GM19372 (cell line): ENCODE measurements around the gene PTPRM.

Source experiments
- ATAC-seq: cut with Tn5 transposase; IDR thresholded peaks from one replicate; pipeline ENCODE4 v1.9.1; 2021; ENCODE audit warnings: mild to moderate bottlenecking, low read depth, moderate library complexity; ENCODE audit not compliant: unreplicated experiment

The PTPRM gene

DNA sequence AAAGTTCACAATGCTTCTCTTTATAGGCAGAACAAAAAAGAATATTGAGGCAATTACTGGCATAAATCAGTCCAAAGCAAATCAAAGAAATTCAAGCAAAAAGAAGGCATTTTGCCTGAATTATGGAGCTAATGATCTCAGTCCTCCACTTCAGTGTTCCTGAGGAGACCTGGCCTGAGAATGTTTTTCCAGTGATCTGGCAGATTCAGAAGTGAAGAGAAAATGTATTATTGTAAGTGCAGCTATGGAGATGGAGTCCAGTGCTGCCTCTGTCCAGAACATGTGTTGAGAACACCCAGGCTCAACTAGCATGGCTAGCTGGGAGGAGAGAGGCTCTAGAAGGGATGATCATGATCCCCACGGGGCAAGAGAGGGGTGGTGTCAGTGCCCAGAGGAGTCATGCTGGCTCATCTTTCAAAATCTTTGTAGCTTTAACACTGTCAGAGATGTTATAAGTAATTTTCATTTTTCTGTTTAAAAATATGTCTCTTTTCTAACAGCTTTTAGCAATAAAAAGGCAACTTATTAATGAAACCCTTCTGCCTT is 675.1 kb downstream of the PTPRM start:
- ATAC-seq = no peak

DNA sequence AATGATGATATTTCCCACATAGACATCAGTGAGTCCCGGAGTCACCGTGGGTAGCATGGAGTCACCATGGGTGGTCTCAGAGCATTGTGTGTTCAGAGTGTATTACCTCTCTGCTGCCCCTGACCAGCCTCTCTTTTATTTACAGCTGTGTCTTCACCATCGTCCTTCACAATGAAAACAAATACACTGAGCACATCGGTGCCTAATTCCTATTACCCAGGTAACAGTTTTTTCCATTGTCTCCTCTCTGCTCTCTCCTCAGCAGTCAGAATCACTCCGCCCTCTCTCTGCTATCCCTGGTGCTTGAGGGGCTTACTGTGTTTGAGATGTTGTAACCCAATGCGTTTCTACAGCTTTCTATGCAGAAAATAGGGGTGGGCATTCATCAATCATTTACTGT is 680.6 kb downstream of the PTPRM start:
- ATAC-seq = no peak

DNA sequence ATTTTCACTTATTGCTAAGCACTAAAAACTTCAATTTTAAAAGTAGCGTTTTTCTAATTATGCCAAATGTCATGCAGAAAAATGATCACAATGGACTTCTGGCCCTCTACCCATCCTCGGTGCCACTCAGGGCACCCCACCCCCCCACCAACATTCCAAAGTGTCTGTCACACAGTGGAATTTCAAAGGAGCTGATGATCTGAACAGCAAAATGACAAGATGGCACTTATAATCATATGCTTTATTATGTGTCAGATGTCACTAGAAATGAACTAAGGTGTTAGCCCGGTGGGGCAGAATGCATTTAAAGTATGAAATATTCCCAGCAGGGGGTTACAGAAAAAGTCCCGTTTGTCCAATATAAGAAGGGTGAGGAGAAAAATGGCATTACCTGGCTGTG is 681.5 kb downstream of the PTPRM start:
- ATAC-seq = no peak

DNA sequence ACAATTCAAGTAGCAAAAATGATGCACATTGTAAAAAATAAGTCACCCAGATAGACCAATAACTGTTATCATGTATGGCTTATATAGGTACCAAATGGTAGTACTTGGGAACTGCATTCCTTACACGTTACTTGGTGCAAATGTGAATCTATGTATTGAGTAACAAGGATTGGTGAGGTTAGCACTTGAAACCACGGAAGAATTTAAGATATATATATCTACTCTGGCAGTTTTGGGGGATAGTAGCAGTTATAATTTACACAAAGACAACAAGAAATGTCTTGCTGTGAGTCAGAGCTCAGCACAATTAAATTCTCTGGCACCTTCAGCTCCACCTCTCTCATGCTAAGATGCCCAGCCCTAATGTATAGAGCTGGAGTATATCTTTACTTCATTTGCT is 682.7 kb downstream of the PTPRM start:
- ATAC-seq = no peak

DNA sequence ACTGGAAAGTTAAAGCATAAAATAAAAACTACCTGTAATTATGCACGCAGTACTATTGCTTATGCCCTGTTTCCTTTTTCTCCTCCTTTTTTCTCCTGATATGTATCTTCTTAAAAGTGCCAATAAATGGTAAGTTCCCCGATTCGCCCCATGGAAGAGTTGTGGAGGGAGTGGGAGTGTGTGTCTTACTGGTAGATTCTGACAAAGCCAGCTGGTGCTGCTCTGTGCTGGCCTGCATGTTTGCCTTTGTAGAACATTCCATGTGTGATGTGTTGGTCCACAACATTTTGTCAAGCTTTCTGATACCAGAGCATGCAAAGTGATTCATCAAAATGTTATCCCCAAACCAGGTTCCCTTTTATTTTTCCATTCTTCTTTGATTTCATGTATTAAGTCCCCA is 685.3 kb downstream of the PTPRM start:
- ATAC-seq = no peak

DNA sequence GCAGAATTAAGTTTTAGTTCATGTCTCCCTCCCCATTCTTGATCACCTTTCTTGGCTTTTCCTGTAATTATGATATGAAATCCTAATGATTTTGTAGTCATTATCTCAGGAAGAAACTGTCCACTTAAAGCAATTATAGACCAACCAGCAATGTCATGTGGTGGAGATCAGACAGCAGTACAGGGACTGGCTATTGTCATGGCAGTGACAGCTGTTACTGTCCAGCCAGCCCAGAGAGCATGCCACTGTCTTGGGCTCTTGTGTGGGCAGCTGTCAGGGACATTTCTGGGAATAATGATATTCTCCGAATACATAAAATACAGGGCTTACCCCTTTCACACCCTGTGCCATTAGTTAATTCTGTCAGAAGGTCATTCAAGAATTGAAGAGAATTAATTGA is 686.8 kb downstream of the PTPRM start:
- ATAC-seq = no peak

DNA sequence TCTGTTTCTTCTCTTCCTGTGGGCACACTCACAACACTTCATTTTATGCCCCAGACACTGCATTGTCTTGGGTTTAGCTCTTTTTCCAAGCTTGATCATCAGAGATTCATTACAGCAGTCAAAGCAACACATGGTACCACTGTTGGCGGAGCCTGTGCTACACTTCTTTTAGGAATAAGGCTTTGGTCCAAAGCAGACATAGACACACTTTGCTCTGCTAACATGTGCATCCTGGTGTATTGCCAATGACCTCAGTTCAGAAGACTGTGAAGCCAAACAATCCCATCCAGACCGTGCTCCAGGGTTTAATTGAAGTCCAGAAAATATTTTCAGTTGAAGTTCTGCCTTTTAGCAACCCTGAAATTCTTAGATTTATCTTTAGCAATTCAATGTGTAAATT is 687.5 kb downstream of the PTPRM start:
- no peak for ATAC-seq

DNA sequence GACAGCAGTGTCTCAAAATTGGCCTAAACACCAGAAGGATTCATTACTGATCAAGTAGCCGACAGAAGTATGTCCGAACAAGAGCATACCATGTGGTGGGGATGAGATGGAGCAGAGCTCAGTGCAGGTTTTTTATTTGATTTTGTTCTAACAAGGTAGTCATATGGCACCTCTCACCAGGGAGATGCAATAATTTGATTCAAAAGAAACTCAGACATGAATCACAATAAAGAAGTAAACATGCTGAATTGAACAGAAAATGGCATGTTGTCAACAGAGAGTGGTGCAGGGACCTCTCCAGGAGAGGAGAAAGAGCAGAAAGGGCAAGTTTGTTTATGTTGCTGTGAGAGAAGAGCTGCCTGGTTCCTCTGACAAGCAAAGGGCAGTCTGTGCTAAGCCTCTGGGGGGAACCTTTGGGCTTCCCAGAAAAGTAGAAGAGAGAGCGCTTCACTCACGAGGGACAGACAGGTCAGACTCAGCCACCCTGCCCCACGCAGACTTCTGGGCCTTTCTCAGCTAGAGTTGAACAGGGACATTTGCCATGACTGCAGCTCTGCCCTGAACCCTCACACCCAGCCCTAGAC is 690.8 kb downstream of the PTPRM start:
- ATAC-seq = no peak

DNA sequence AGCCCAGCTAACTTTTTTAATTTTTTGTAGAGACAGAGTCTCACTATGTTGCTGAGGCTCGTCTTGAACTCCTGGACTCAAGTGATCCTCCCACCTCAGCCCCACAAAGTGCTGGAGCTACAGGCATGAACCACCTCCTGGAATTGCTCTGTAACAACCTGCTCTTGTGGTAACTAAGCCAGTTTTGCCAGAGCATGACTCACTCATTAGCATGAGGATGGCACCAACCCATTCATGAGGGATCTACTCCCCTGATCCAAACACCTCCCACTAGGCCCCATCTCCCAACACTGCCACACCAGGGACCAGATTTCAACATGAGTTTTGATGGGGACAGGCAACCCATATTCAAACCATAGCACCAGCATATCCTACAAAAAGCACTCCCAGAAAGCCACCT is 693.2 kb downstream of the PTPRM start:
- ATAC-seq = no peak

DNA sequence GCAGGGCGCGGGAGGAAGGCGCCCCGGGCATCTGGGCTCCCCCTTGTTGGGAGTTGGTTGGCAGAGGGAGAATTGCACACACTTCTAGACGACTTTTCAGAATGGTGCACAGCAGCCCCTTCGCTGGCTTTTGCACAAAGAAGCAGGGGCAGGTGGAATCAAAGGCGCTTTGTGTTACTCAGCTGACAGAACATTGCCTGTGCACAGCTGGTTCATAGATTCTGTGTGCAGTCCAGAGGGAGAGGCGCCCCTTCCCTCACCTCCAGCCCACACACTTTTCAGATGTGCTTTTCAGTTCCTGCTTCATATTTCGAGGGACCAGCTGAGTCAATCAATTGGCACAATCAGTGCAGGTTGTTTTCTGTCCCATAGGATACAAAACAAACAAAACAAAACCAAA is 693.7 kb downstream of the PTPRM start:
- no peak for ATAC-seq

DNA sequence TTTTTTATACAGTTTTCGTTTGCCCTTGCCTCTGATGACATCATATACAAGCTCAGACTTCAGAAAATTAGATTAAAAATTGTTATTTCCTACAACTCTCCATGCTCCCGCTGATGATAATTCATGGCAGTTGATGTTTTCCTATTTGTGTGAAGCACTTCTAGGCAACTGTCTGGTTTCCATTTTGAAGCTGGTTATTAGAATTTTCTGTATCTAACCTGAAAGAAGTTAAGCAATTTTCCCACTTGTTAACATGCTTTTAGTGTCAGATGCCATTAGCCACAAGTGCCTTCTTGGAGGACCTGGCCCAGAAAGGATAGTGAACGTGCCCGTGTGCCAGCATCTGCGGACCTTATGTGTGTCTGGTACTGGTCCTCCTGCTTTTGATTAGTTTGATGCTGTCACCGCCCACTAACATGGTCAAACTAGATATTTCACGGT is 694.6 kb downstream of the PTPRM start:
- ATAC-seq = no peak

DNA sequence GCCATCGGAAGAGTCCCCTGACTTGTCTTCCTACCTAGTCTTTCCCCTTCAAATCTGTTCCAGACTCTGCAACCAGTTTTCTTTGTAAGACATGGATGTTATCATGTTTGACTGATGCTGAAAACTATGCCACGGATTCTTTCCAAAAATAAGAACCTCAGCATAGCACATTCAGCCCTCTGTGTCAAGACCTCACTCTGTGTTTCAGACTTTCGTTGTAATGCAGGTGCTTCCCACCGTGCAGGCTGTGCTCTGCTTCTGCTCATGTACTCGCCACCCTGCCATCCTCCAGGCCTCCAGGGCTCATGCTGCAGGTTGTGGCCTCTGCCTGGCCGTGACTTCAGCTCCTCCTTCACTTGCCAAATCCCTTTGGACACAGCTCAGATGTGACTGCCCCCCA is 695.1 kb downstream of the PTPRM start:
- ATAC-seq = no peak

DNA sequence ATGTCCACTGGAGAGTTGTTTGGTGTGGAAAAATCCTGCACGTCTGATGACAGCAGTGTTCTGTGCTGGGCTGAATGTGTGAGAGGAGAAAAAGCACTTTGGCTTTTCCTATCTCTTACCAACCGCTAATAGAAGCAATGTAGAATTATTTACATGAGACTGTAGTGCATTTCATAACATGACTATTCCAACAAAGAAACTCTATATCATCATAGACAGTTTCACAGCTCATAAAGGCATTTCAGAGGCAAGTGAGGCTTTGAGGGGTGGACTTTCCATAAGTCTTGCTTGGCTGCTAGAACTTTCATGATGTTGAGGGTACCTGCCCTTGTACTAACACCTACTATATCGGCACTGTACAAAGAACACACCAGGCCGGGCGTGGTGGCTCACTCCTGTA is 697.0 kb downstream of the PTPRM start:
- ATAC-seq = no peak

DNA sequence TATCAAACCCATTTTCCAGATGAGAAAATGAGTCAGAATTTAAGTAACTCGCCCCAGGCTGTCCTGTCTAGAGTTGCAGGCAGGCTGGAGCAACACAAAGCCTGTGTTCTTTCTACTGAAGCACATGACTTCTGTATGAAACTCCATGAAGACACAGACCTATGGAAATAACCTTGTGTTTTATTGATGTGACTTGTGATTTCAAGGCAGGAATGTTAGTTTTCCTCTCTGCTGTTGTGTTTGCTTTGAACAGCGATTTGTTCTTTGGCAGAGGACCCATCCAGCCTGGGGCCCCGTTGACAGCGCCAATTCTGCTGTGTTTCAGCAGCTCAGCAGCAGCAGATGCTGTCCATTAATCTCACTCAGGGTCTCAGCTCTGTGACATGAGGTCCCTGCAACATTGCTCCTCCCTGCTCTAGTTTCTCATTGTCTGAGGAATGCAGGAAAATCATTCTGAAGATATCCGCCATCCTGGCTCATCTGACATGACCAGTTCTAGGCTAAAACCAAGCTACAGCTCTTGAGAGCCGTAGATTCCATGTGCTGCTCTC is 697.8 kb downstream of the PTPRM start:
- no peak for ATAC-seq

DNA sequence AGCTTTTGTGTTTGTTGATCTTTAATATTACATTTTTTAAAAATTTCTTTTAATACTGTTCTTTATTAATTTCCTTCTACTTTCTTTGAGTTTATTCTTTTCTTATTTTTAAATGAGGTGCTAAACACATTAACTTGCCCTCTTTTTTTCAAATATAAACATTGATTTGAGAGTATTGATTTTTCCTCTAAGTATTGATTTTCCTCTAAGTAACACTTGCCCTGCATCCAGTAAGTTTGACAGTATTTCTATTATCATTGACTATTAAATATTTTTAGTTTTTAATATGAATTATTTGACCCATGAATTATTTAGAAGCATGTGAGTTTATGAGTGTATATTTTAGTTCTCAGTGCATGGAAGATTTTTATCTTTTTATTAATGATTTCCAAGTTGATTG is 705.1 kb downstream of the PTPRM start:
- no peak for ATAC-seq

DNA sequence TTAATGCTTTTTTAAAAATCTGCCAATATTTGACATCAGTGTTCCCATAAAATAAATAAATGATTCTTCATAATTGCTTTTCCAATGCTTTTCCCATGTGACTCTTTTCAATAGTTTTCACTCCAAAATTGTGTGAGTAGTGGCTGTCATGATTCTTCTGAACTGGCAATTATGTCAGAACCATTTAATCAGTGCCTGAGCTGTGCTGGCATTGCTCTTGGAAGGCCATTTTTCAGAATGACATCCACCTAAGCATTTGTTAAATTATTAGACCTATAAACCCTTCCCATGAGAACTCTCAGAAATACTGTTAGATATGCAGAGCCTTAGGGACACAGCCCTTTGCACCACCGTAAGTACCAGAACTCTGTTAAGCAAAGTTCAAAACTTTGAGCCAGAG is 707.3 kb downstream of the PTPRM start:
- no peak for ATAC-seq

DNA sequence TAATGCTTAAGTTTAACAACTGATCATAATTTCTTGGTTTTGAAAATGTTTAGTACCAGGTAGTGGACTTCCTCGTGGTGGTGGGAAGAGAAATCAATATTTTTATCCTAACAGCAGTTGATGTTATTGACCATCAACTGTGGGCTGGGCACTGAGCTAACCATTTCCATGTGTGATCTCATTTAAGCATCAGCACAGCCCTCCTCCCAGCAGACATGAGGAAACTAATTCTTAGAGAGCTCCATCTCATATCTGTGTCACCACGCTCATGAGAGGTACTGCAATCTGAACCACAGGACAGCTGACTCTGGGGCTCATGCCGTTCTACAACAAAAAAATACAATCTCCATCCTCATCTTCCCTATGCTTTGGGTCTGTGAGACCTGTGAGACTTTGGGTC is 709.3 kb downstream of the PTPRM start:
- no peak for ATAC-seq

DNA sequence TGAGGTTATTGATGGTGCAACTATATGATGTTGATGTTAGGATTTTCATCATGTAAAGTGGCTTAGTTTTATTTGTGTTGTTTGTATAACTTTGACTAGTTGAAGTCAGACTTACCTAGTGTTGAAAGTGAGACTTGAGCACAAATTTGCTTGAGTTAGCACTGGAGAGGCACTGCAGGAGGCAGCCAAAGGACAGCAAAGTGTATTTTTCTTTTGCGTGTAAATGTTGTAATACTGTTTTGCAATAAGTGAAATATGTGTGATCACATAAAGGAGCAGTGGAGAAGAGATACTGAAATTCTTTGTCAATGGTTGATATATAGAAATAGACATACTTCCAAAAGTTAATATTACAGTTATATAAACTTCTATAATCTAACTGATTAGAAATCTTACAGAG is 710.2 kb downstream of the PTPRM start:
- ATAC-seq = no peak

DNA sequence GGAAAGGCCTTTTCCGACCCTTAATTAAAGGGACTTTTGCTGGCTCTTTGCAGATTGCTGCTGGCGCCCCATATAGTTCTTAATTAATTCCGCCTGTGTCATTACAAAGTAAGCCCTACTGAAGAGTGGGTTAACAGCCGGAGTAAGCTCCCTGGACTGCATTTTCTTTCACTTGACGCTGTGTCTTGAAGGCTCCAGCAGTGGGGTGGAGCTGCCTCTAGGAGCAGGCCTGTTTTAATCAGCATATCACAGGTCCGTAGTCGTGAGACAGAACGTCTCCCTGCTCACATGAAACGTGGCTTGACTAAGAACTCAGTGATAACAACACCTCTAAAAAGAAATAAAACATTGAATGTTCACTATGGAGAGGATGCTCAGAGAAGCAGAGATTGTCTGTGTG is 712.2 kb downstream of the PTPRM start:
- no peak for ATAC-seq

DNA sequence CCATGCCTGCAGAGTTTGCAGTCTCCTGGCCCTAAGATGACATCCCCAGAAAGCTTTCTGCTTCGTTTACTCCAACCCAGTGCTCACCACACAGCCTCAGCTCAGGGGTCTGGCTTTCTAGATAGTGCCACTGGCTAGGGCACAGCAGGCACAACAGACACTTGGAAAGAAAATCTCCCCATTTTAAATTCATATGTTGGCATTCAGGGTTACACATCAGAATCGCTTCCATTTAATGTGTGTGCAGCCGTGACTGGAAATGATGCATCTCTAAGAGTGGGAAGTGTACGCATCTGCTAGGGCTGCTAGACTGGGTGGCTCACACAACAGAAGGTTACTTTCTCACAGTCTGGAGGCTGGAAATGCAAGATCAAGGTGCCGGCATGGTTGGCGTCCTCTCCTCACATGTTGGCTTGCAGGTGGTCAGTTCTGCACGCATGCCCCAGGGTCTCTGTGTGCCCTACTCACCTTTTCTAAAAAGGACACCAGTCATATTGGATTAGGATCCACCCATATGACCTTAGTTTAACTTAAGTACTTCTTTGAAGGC is 712.7 kb downstream of the PTPRM start:
- no peak for ATAC-seq

DNA sequence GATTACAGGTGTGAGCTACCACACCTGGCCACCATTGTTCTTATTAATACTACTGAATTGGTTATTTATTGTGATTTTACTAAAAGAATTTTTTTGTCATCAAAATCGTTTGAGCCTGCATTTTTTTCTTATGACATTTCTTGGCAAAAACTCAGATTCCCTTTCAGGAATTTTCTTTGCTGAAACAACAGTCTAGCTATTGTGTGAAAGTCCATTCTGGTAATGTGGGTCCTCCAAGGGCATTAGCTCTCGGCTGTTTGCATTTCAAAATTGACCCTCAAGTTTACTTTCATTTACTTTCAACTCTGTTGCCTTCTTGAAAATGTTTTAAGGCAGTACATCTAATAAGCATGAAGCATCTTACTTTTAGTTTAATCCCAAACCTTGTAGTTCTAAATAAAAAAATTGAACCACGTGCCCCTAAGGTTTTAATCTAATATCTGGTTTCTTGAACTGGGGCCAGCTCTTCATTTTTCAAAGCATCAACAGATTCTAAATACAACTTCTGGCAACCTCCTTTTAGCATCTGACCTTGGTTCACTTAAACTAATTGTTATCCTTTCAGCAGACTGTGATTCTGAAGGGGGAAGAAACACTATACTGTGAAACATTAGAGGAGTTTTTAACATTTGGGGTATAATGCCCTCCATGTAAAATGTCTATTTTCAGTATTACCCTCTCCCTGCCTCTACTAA is 716.9 kb downstream of the PTPRM start:
- ATAC-seq = no peak

DNA sequence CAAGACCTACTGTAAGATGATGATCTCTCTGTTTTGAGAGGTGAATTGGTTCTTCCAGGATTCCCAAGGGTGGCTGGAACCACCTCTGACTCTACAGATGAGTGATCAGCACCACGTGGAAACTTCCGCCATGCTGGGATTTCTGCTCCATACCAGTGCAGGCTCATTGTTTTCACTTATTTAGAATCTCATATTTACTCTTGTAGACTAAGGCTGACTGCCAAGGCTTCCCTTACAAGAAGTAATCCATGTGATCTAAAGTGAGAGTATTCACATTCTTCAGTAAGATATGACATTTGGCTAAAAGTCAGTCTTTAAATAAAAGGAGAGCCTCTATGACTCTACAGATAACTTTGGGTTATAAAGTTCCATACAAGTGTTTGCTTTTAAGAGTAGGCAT is 719.2 kb downstream of the PTPRM start:
- ATAC-seq = no peak
